Stimulated activated CD4-positive, alpha-beta T cell treated with anti-CD3 and anti-CD28 coated beads, Interleukin-4, amount 100 ng/mL, for 48 hours (primary cell): Measurements from ENCODE around the gene ST3GAL3.

Source experiments
- DNase-seq, 2 donors: peaks; one replicate each; pipeline ENCODE4 v3.0.0-alpha.2; 2020; ENCODE audit warnings: low read depth in 2 of 2

The ST3GAL3 gene

DNA sequence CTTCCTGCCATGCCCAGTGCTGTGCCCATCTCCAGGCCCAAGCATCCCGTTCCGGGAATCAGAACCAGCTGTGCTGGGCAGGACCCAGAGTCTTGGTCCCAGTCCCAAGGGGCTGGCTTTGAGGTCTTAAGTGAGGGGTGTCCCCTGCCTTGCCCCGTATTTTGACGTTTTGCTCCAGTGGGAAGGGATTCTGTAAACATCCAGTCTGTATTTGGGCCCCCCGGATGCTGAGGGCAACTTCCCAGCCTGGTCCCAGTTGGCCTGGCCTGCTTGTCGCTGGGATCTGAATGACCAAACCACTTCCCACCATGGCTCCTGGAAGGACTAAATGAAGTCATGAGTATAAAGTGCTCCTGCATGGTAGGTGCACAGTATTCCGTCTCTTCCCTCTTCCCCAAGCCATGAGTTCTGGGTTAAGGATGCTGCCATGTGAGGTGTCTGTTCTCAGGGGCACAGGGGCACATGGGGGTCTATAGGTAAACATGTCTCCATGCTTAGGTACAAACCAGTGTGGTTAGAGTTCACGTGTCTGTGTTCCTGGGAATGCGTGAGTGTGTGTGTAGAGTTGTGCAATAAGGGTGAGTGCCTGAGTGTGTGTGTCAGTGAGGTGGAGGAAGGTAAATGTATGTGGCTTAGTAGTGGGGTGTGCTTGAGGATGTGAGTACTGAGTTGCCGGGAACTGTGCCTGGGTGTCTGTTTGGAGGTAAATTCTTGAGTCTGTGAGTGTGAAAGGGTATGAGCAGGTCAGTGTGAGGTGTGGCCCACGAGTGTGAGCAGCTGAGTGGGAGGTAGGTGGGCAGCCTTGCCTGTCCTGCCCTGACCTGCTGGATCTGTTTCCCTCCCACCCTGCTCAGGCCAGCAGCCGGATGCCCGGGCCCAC lies 273.2 kb downstream of the ST3GAL3 start:
- no peak for DNase-seq
